Upper lobe of right lung (tissue), 1 donor: ENCODE data around the gene MSI1. TPM values are rescaled to one million over a fixed set of nuclear protein-coding genes. Genes with fewer than 3 reads are reported as not detected.

Experiments used
- ATAC-seq: fragments of 200-7000 bp; cut with Tn5 transposase; one replicate; pipeline ENCODE4 v1.9.1; 2020; ENCODE audit warnings: mild to moderate bottlenecking, moderate library complexity
- DNase-seq: peaks from one replicate; pipeline ENCODE4 v3.0.0-alpha.2; 2020
- H3K27ac ChIP-seq: fragments of 200-600 bp; one replicate; pipeline ENCODE4 v1.8.0; 2022
- H3K27me3 ChIP-seq: fragments of 200-600 bp; one replicate; pipeline ENCODE4 v1.8.0; 2022; ENCODE audit warnings: mild to moderate bottlenecking
- H3K36me3 ChIP-seq: fragments of 200-600 bp; one replicate; pipeline ENCODE4 v1.8.0; 2022
- H3K4me1 ChIP-seq: fragments of 200-600 bp; one replicate; pipeline ENCODE4 v1.8.0; 2022
- H3K4me3 ChIP-seq: fragments of 200-600 bp; one replicate; pipeline ENCODE4 v1.8.0; 2022; ENCODE audit warnings: mild to moderate bottlenecking
- H3K9me3 ChIP-seq: fragments of 200-600 bp; one replicate; pipeline ENCODE4 v1.8.0; 2022
- CTCF ChIP-seq: fragments of 200-600 bp; IDR thresholded peaks from one replicate; pipeline ENCODE4 v1.8.0; 2022; ENCODE audit warnings: antibody characterized with exemption
- intact Hi-C: fragments of 100-400 bp; cut with DNase I; formaldehyde crosslinking; loops from one replicate; pipeline ENCODE4 v1.11.0; 2022
- total RNA-seq: library from RNA; stranded (reverse); fragmentation: NEBNext Ultra II Directional; extraction: Animal tissue kit (Norgen Biotek cat#: 25700); gene quantifications from one replicate; pipeline ENCODE4 v1.2.1, GENCODE V29; 2021
- donor health status: DM: no; HTN: yes; CAD: no; lungs with severe emphysema.

MSI1 gene
- total RNA-seq, 1 donor from 2014 or later: 0.46 TPM

- Histone ChIP-seq H3K36me3 (no peaks in the 10 kb centered on the region), H3K4me3 (no peak overlapping the region), H3K27me3 (no peaks in the 10 kb centered on the region), H3K9me3 (no peaks in the 10 kb centered on the region), H3K27ac (no peak overlapping the region), H3K4me1 (peaks cover 2% of the 10 kb centered on the region)
- no peak for DNase-seq
- ATAC-seq: no peak
- no peak for TF ChIP-seq CTCF
- intact Hi-C loops: no loop called here
Measured at GRCh38 chr12:120352117-120352516, 16.8 kb downstream of the MSI1 start.

GRCh38 chr12:120350576-120351350 lies 18.2 kb downstream of the MSI1 start:
- H3K4me3 ChIP-seq: peak overlapping the region; percentile 14
- H3K4me1 ChIP-seq: peaks cover 2% of the 10 kb centered on the region
- no peaks in the 10 kb centered on the region for H3K27me3 ChIP-seq
- no peaks in the 10 kb centered on the region for H3K9me3 ChIP-seq
- no peak for TF ChIP-seq CTCF
- H3K27ac ChIP-seq: no peak overlapping the region
- intact Hi-C loops: no loop called here
- DNase-seq (peak; percentile 85), ATAC-seq (peak; percentile 88)
- H3K36me3 ChIP-seq: no peaks in the 10 kb centered on the region

GRCh38 chr12:120347766-120348165 lies 21.2 kb downstream of the MSI1 start:
- intact Hi-C loops: no loop called here
- no peaks in the 10 kb centered on the region for H3K9me3 ChIP-seq
- no peaks in the 10 kb centered on the region for H3K36me3 ChIP-seq
- no peak for TF ChIP-seq CTCF
- H3K27ac ChIP-seq: no peak overlapping the region
- DNase-seq (no peak), ATAC-seq (no peak)
- H3K4me1 ChIP-seq: peaks cover 2% of the 10 kb centered on the region
- no peak overlapping the region for H3K4me3 ChIP-seq
- no peaks in the 10 kb centered on the region for H3K27me3 ChIP-seq

GRCh38 chr12:120346681-120347080 lies 22.3 kb downstream of the MSI1 start:
- no peak for ATAC-seq
- Histone ChIP-seq H3K4me1 (peaks cover 2% of the 10 kb centered on the region), H3K4me3 (no peak overlapping the region), H3K36me3 (no peaks in the 10 kb centered on the region), H3K9me3 (no peaks in the 10 kb centered on the region), H3K27ac (no peak overlapping the region), H3K27me3 (no peaks in the 10 kb centered on the region)
- DNase-seq: no peak
- TF ChIP-seq CTCF: peak; percentile 13
- intact Hi-C loops: no loop called here

- H3K36me3 ChIP-seq: no peaks in the 10 kb centered on the region
- H3K4me3 ChIP-seq: no peak overlapping the region
- no peak for TF ChIP-seq CTCF
- ATAC-seq (no peak), DNase-seq (no peak)
- H3K27me3 ChIP-seq: no peaks in the 10 kb centered on the region
- peaks cover 2% of the 10 kb centered on the region for H3K4me1 ChIP-seq
- intact Hi-C loops: no loop called here
- H3K27ac ChIP-seq: no peak overlapping the region
- no peaks in the 10 kb centered on the region for H3K9me3 ChIP-seq
Measured at GRCh38 chr12:120346031-120346430, 22.9 kb downstream of the MSI1 start.
